ENCODE results near the gene MARCKSL1.
"Not testable (repeated sequence)": the region's sequence is repeated elsewhere in the genome, so short reads cannot be mapped to it uniquely, and the experiment has no call there.

The MARCKSL1 gene

GRCh38 chr1:32362474-32363313, 26.7 kb upstream of the MARCKSL1 start, which contains the start of the genes FAM229A and TSSK3:
FAM229A (minus strand) TSS chr1:32362485; CDS start chr1:32362091, 394 bp downstream.
TSSK3 (plus strand) TSS chr1:32362539; CDS start chr1:32362702, 163 bp downstream.
- TF ChIP-seq CTCF (IDR thresholded peaks at IDR 0.05; ENCODE audit: control extremely low read depth, extremely low read depth, low read depth, missing control alignments) = no peak
- POLR2A ChIA-PET = interaction anchor here (0.5 to 0.6 kb wide), 2 partner anchors 38 to 484 kb away, joined by 3 to 6 read pairs; no protein-coding TSS in a partner anchor
- CTCF ChIA-PET = interaction anchor here (1.2 to 2.9 kb wide), 3 partner anchors 10 to 147 kb away, joined by 3 to 10 read pairs (median 5); no protein-coding TSS in a partner anchor
- no peak for DNase-seq (ENCODE audit: extremely low spot score)

- TF ChIP-seq CTCF (IDR thresholded peaks at IDR 0.05; ENCODE audit: control extremely low read depth, extremely low read depth, low read depth, missing control alignments) = no peak
- CTCF ChIA-PET = interaction anchor here (2.9 kb wide), 1 partner anchor 146 kb away, joined by 10 read pairs; no protein-coding TSS in a partner anchor
- peak; percentile 43 for DNase-seq (ENCODE audit: extremely low spot score)
- POLR2A ChIA-PET = no interaction called here
These were observed 25.8 kb upstream of the MARCKSL1 start for GRCh38 chr1:32361674-32362473.

GRCh38 chr1:32361308-32361673, 25.3 kb upstream of the MARCKSL1 start:
- ChIA-PET POLR2A (interaction anchor here (3.4 kb wide), 1 partner anchor 25 kb away, joined by 22 read pairs; the partner anchor contains the start of gene MARCKSL1), CTCF (interaction anchor here (2.9 kb wide), 1 partner anchor 145 kb away, joined by 10 read pairs; no protein-coding TSS in a partner anchor)
- no peak for TF ChIP-seq CTCF (IDR thresholded peaks at IDR 0.05; ENCODE audit: control extremely low read depth, extremely low read depth, low read depth, missing control alignments)
- no peak for DNase-seq (ENCODE audit: extremely low spot score)

- POLR2A ChIA-PET = interaction anchor here (3.4 kb wide), 1 partner anchor 22 kb away, joined by 22 read pairs; the partner anchor contains the start of gene MARCKSL1
- CTCF ChIA-PET = interaction anchor here (1.0 to 1.2 kb wide), 2 partner anchors 27 to 110 kb away, joined by 3 read pairs; no protein-coding TSS in a partner anchor
- TF ChIP-seq CTCF (IDR thresholded peaks at IDR 0.05; ENCODE audit: control extremely low read depth, extremely low read depth, low read depth, missing control alignments) = no peak
These were observed 22.4 kb upstream of the MARCKSL1 start for GRCh38 chr1:32358435-32358834.

GRCh38 chr1:32357614-32358013, 21.6 kb upstream of the MARCKSL1 start:
- no peak for TF ChIP-seq CTCF (IDR thresholded peaks at IDR 0.05; ENCODE audit: control extremely low read depth, extremely low read depth, low read depth, missing control alignments)
- DNase-seq (ENCODE audit: extremely low spot score) = no peak
- CTCF ChIA-PET = interaction anchor here (1.0 to 1.2 kb wide), 2 partner anchors 26 to 109 kb away, joined by 3 read pairs; no protein-coding TSS in a partner anchor
- POLR2A ChIA-PET = no interaction called here

More at GRCh38 chr1:32358435-32358834, 22.4 kb upstream of the MARCKSL1 start:
- no peak for DNase-seq (ENCODE audit: extremely low spot score)

- CTCF ChIA-PET = no interaction called here
- POLR2A ChIA-PET = interaction anchor here (7.6 kb wide), 1 partner anchor 20 kb away, joined by 62 read pairs; the partner anchor contains the start of gene MARCKSL1
- TF ChIP-seq CTCF (IDR thresholded peaks at IDR 0.05; ENCODE audit: control extremely low read depth, extremely low read depth, low read depth, missing control alignments) = no peak
- no peak for DNase-seq (ENCODE audit: extremely low spot score)
These were observed 20.4 kb upstream of the MARCKSL1 start for GRCh38 chr1:32356478-32356877.

- CTCF ChIA-PET = interaction anchor here (1.4 to 1.5 kb wide), 2 partner anchors 15 to 16 kb away, joined by 3 to 5 read pairs; no protein-coding TSS in a partner anchor
- POLR2A ChIA-PET = interaction anchor here (7.6 kb wide), 1 partner anchor 19 kb away, joined by 62 read pairs; the partner anchor contains the start of gene MARCKSL1
- not testable (repeated sequence) for DNase-seq (ENCODE audit: extremely low spot score)
These were observed 19.7 kb upstream of the MARCKSL1 start for GRCh38 chr1:32355778-32356177.

Measured in GM10248 (cell line).